Measurements from ENCODE around the gene TMBIM1. TPM values are rescaled to one million over a fixed set of nuclear protein-coding genes. Genes with fewer than 3 reads are reported as not detected.

Gene TMBIM1
- total and polyA plus RNA-seq, 4 donors: 92.1 to 258 (median 147) TPM

- DNase-seq: no peak
- 88 to 93% methylated on average over 5 of the region's 5 CpGs for WGBS, 2 donors
- Histone ChIP-seq H3K9me3 (ENCODE audit: control insufficient read depth in 4 of 4, insufficient read depth in 3 of 4, low read length in 3 of 4) (no peaks in the 10 kb centered on the region), H3K9ac (ENCODE audit: insufficient read depth in 1 of 2, low read length in 2 of 2) (no peak overlapping the region), H3K27me3 (ENCODE audit: control insufficient read depth in 3 of 3, insufficient read depth in 3 of 3, low read length in 2 of 3) (no peaks in the 10 kb centered on the region), H3K27ac (ENCODE audit: low read depth in 1 of 2, low read length in 1 of 2) (no peak overlapping the region), H3K36me3 (ENCODE audit: control insufficient read depth in 4 of 4, insufficient read depth in 4 of 4, low read length in 4 of 4) (peaks cover 26 to 62% (median 56%) of the 10 kb centered on the region in 4 donors), H3K4me1 (ENCODE audit: control insufficient read depth in 5 of 5, insufficient read depth in 5 of 5, low read length in 5 of 5) (peaks cover 0 to 7% (median 0%) of the 10 kb centered on the region in 5 donors), H3K4me3 (no peak overlapping the region)
- no peak for ATAC-seq (ENCODE audit: insufficient read depth, low FRiP score)
- no peak for TF ChIP-seq CTCF (IDR thresholded peaks at IDR 0.05; ENCODE audit: control extremely low read depth, extremely low read depth)
Observed at GRCh38 chr2:218253232-218253625, 39.1 kb downstream of the TMBIM1 start.

GRCh38 chr2:218252509-218253231, 39.6 kb downstream of the TMBIM1 start:
- H3K27me3 ChIP-seq (ENCODE audit: control insufficient read depth in 3 of 3, insufficient read depth in 3 of 3, low read length in 2 of 3): no peaks in the 10 kb centered on the region
- no peak overlapping the region for H3K4me3 ChIP-seq
- TF ChIP-seq CTCF (IDR thresholded peaks at IDR 0.05; ENCODE audit: control extremely low read depth, extremely low read depth): no peak
- DNase-seq (no peak), ATAC-seq (ENCODE audit: insufficient read depth, low FRiP score) (no peak)
- no peak overlapping the region for H3K27ac ChIP-seq (ENCODE audit: low read depth in 1 of 2, low read length in 1 of 2)
- no peak overlapping the region for H3K9ac ChIP-seq (ENCODE audit: insufficient read depth in 1 of 2, low read length in 2 of 2)
- H3K36me3 ChIP-seq (ENCODE audit: control insufficient read depth in 4 of 4, insufficient read depth in 4 of 4, low read length in 4 of 4): peaks cover 30 to 65% (median 59%) of the 10 kb centered on the region in 4 donors
- 66 to 67% methylated on average over 7 of the region's 7 CpGs for WGBS, 2 donors
- H3K4me1 ChIP-seq (ENCODE audit: control insufficient read depth in 5 of 5, insufficient read depth in 5 of 5, low read length in 5 of 5): peaks cover 0 to 6% (median 0%) of the 10 kb centered on the region in 5 donors
- H3K9me3 ChIP-seq (ENCODE audit: control insufficient read depth in 4 of 4, insufficient read depth in 3 of 4, low read length in 3 of 4): no peaks in the 10 kb centered on the region

GRCh38 chr2:218249691-218250090, 42.6 kb downstream of the TMBIM1 start:
- peaks cover 49 to 78% (median 72%) of the 10 kb centered on the region in 4 donors for H3K36me3 ChIP-seq (ENCODE audit: control insufficient read depth in 4 of 4, insufficient read depth in 4 of 4, low read length in 4 of 4)
- no peak overlapping the region for H3K27ac ChIP-seq (ENCODE audit: low read depth in 1 of 2, low read length in 1 of 2)
- no peak for DNase-seq
- H3K9me3 ChIP-seq (ENCODE audit: control insufficient read depth in 4 of 4, insufficient read depth in 3 of 4, low read length in 3 of 4): no peaks in the 10 kb centered on the region
- H3K4me1 ChIP-seq (ENCODE audit: control insufficient read depth in 5 of 5, insufficient read depth in 5 of 5, low read length in 5 of 5): no peaks in the 10 kb centered on the region
- no peak for ATAC-seq (ENCODE audit: insufficient read depth, low FRiP score)
- H3K4me3 ChIP-seq: no peak overlapping the region
- no peak for TF ChIP-seq CTCF (IDR thresholded peaks at IDR 0.05; ENCODE audit: control extremely low read depth, extremely low read depth)
- no peak overlapping the region for H3K9ac ChIP-seq (ENCODE audit: insufficient read depth in 1 of 2, low read length in 2 of 2)
- WGBS, 2 donors: 92 to 93% methylated on average over 13 of the region's 13 CpGs
- no peaks in the 10 kb centered on the region for H3K27me3 ChIP-seq (ENCODE audit: control insufficient read depth in 3 of 3, insufficient read depth in 3 of 3, low read length in 2 of 3)
